Epithelial cell of proximal tubule (primary cell): ENCODE results near the gene NUP85. TPM values are rescaled to one million over a fixed set of nuclear protein-coding genes. Genes with fewer than 3 reads are reported as not detected.

Experiments used
- DNase-seq: peaks from one replicate; pipeline ENCODE4 v3.0.0-alpha.2; 2011; ENCODE audit warnings: low read depth
- H3K4me3 ChIP-seq: 2 replicates; pipeline ENCODE4 v1.5.1; 2011; ENCODE audit warnings: low read depth, mild to moderate bottlenecking, low read length
- CTCF ChIP-seq: conservative IDR thresholded peaks from 2 replicates; pipeline ENCODE4 v1.5.1; 2012; ENCODE audit warnings: low read depth, mild to moderate bottlenecking, low read length
- total RNA-seq: library from RNA; depleted of rRNA; stranded (reverse); fragments of >200 nt; gene quantifications from 2 replicates; pipeline ENCODE4 v1.2.3, GENCODE V29; 2015

Gene NUP85
- total RNA-seq, 1 donor from 2014 or later = 43.2 TPM

GRCh38 chr17:75237100-75238014, 31.9 kb downstream of the NUP85 start:
- DNase-seq = no peak
- H3K4me3 ChIP-seq = no peak overlapping the region
- TF ChIP-seq CTCF = no peak

GRCh38 chr17:75238020-75238580, 32.6 kb downstream of the NUP85 start:
- DNase-seq = no peak
- TF ChIP-seq CTCF = no peak
- H3K4me3 ChIP-seq = no peak overlapping the region

DNA sequence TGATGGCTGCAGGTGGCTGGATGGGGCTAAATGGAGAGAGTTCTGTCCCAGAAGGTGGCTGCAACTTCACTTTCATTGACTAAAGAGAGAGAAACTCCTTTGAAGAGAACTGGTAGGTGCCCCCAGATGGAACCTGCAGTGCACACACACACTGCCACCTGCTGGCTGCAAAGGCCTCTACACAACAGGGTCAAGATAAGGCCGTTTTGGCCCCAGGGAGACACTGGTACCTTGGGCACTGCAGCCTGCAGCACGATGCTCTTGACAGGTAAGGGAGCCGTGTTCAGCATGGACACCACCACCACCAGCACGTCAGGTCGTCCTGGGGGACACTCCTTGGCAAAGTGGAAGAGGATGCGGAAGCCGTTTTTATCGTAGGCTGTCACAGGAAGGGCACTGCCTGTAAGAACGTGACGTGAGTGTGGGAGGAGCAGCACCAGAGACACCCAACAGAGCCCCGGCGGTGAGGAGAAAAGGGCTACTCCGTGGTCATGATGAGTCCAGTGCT, 33.3 kb downstream of the NUP85 start:
- peak; percentile 90 for TF ChIP-seq CTCF
- DNase-seq = no peak
- H3K4me3 ChIP-seq = no peak overlapping the region

GRCh38 chr17:75239214-75239613, 33.7 kb downstream of the NUP85 start:
- DNase-seq = no peak
- no peak overlapping the region for H3K4me3 ChIP-seq
- no peak for TF ChIP-seq CTCF

- DNase-seq = no peak
- no peak for TF ChIP-seq CTCF
- no peak overlapping the region for H3K4me3 ChIP-seq
Measured at GRCh38 chr17:75239778-75240393, 34.4 kb downstream of the NUP85 start.

DNA sequence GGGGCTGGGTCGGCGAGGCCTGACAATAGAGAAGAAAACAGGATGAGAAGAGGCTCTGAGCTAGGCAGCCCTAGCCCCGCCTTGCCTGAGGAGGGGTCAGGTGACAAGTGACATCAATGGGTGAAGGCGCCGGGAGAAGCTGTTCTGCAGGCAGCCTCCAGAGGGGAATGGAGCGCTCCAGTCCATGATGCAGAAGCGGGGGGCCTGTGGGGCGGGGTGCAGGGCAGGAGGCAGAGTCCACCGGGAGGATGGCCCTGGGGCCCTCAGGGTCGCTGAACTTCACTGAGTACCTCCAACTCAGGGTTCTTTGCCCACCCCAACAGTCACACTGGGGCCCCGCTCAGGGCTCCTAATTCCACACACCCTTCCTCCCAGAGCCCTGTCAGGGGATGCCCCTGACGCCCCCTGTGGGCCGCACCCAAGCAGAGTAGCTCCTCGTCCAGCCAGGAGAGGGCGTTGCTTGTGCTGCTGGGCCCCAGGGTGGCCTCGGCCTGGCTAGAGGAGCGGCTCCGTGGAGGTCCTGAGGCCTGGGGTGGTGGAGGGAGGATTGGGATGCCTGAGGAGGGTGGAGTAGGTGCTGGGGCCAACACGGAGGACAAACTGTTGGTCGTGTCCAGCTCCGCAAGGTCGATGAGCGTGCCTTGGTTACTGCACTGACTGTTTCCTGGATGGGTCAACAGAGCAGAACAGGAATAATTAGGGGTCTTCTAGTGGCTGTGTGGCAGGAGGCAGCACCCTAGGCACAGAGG, 35.1 kb downstream of the NUP85 start:
- no peak for DNase-seq
- TF ChIP-seq CTCF = peak; percentile 74
- no peak overlapping the region for H3K4me3 ChIP-seq
